GM12865 (cell line): ENCODE measurements around the gene VPS11.
A peak's percentile ranks its signal among the peaks of the same experiment; 100 is the strongest.

Experiments used
- DNase-seq: peaks from one replicate; pipeline ENCODE4 v3.0.0; 2010; ENCODE audit warnings: low read depth
- H3K4me3 ChIP-seq: 2 replicates; pipeline ENCODE4 v1.5.1; 2011; ENCODE audit warnings: mild to moderate bottlenecking, low read depth, low read length, control low read depth
- CTCF ChIP-seq: IDR thresholded peaks from 2 replicates; pipeline ENCODE4 v1.5.1; 2011; ENCODE audit warnings: low read length, control low read depth, low read depth, inconsistent platforms; ENCODE audit not compliant: insufficient read depth; ENCODE audit errors: missing control alignments

The VPS11 gene

GRCh38 chr11:119106564-119107537 is 39.2 kb downstream of the VPS11 start, which contains the start of gene C2CD2L:
C2CD2L (plus strand) TSS chr11:119107344; CDS start chr11:119107742, 398 bp downstream.
- TF ChIP-seq CTCF = no peak
- peak within 1 kb of the TSS; percentile 80 for H3K4me3 ChIP-seq
- peak; percentile 97 for DNase-seq

GRCh38 chr11:119107538-119108145 is 40.0 kb downstream of the VPS11 start:
- peak overlapping the region; percentile 80 for H3K4me3 ChIP-seq
- no peak for DNase-seq
- no peak for TF ChIP-seq CTCF

- TF ChIP-seq CTCF = no peak
- peak; percentile 58 for DNase-seq
- H3K4me3 ChIP-seq = peak overlapping the region; percentile 80
Measured at GRCh38 chr11:119108146-119108856, 40.7 kb downstream of the VPS11 start.

GRCh38 chr11:119108857-119109221 is 41.2 kb downstream of the VPS11 start:
- TF ChIP-seq CTCF = no peak
- H3K4me3 ChIP-seq = peak overlapping the region; percentile 80
- DNase-seq = no peak

- DNase-seq = no peak
- no peak for TF ChIP-seq CTCF
- H3K4me3 ChIP-seq = no peak overlapping the region
Measured at GRCh38 chr11:119109843-119110242, 42.2 kb downstream of the VPS11 start.

GRCh38 chr11:119110439-119110838 is 42.8 kb downstream of the VPS11 start:
- no peak for DNase-seq
- no peak for TF ChIP-seq CTCF
- no peak overlapping the region for H3K4me3 ChIP-seq
